Measurements from ENCODE around the gene LRP10. TPM values are rescaled to one million over a fixed set of nuclear protein-coding genes. Genes with fewer than 3 reads are reported as not detected.

Gene LRP10
- total and polyA plus RNA-seq, 12 donors = 10.3 to 101 (median 48.0) TPM

GRCh38 chr14:22877000-22877501 is 5.5 kb downstream of the LRP10 start:
- 94 to 96% methylated on average over 22 of the region's 22 CpGs for WGBS, 2 donors
- ATAC-seq (no peak), DNase-seq (no peak)
- peaks cover 0 to 69% (median 45%) of the 10 kb centered on the region in 9 donors for H3K36me3 ChIP-seq
- H3K9me3 ChIP-seq = no peaks in the 10 kb centered on the region
- intact Hi-C loops (cut with DNase I) = no loop called here
- H3K27ac ChIP-seq = no peak overlapping the region
- TF ChIP-seq, protein P1, sequence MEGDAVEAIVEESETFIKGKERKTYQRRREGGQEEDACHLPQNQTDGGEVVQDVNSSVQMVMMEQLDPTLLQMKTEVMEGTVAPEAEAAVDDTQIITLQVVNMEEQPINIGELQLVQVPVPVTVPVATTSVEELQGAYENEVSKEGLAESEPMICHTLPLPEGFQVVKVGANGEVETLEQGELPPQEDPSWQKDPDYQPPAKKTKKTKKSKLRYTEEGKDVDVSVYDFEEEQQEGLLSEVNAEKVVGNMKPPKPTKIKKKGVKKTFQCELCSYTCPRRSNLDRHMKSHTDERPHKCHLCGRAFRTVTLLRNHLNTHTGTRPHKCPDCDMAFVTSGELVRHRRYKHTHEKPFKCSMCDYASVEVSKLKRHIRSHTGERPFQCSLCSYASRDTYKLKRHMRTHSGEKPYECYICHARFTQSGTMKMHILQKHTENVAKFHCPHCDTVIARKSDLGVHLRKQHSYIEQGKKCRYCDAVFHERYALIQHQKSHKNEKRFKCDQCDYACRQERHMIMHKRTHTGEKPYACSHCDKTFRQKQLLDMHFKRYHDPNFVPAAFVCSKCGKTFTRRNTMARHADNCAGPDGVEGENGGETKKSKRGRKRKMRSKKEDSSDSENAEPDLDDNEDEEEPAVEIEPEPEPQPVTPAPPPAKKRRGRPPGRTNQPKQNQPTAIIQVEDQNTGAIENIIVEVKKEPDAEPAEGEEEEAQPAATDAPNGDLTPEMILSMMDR (IDR thresholded peaks at IDR 0.05) = no peak
- peaks cover 2 to 15% (median 13%) of the 10 kb centered on the region in 9 donors for H3K4me1 ChIP-seq
- no peak overlapping the region for H3K4me3 ChIP-seq
- no peaks in the 10 kb centered on the region for H3K27me3 ChIP-seq

DNA sequence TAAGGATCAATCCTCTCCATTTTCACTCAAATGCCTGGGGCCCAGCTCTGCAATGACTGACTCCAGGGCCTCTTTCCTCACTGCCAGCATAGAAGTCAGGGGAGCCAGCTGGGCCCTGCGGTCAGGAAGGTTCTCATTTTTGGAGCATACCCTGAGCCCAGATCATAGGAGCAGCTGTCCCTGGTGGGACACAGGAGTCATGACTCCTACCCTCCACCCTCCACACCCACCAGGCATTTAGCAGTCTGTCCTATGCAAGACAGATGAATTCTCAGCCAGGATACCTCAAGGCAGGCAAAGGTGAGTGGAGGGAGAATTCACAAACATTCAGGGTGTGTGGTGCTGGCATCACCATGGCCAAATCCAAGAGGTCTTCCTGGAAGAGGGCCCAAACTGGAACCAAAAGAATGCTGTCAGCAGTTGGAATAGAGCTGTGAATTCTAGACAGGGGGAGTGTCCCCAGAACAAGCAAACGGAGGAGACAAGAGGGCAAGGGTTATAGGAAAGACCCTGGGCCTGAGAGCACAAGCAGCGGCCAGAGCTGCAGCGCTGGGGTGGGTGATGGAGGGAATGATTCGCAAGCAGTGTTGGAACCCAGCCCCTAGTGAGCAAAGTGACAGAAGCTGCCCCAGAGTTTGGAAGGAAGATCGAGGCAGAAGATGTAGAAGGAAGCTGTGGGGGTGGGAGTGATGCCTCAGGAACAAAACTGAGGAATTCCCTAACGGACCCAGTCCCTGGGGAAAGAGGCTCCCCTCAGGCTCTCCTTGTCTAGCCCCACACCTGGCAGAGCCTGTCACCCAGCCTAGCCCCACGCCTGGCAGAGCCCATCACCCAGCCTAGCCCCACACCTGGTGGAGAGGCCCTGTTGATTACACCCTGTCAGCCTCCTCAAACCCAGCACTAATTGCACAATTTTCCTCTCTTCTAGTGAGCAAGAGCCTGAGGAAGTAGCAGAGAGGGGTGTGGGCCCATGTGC is 7.0 kb downstream of the LRP10 start:
- Histone ChIP-seq H3K9me3 (no peaks in the 10 kb centered on the region), H3K4me3 (no peak overlapping the region), H3K36me3 (peaks cover 0 to 64% (median 42%) of the 10 kb centered on the region in 9 donors), H3K27ac (no peak overlapping the region), H3K27me3 (peaks cover 0 to 5% (median 0%) of the 10 kb centered on the region in 7 donors), H3K4me1 (peaks cover 0 to 14% (median 4%) of the 10 kb centered on the region in 9 donors)
- DNase-seq (no peak), ATAC-seq (no peak)
- TF ChIP-seq, protein P1 (IDR thresholded peaks at IDR 0.05) = no peak
- intact Hi-C loops (cut with DNase I) = no loop called here
- WGBS, 2 donors = 80 to 81% methylated on average over 8 of the region's 8 CpGs

DNA sequence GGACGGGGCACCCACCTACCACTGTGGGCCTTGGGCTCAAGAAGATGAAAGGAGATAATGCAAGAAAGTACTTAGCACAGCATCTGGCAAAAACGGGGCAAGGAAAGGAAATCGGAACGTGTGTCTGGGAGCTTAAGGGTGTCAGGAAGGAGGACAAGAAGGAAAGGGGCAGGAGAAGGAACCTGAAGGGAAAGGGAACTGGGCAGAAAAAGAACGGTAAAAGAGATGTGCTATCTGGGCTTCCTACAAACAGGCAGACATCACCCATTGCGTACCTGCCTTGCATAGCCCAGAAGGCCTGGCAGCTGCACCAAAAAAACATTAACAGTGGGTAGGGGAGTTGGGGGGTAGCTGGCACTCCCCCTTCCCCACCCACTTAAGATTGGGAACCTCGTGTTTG is 10.5 kb downstream of the LRP10 start:
- intact Hi-C loops (cut with DNase I) = no loop called here
- H3K27ac ChIP-seq = no peak overlapping the region
- peaks cover 0 to 29% (median 12%) of the 10 kb centered on the region in 9 donors for H3K36me3 ChIP-seq
- DNase-seq = no peak
- H3K4me3 ChIP-seq = no peak overlapping the region
- TF ChIP-seq, protein P1 (IDR thresholded peaks at IDR 0.05) = no peak
- 39 to 41% methylated on average over 7 of the region's 7 CpGs for WGBS, 2 donors
- no peaks in the 10 kb centered on the region for H3K9me3 ChIP-seq
- peaks cover 0 to 10% (median 0%) of the 10 kb centered on the region in 7 donors for H3K27me3 ChIP-seq
- H3K4me1 ChIP-seq = peaks cover 0 to 17% (median 3%) of the 10 kb centered on the region in 9 donors
- ATAC-seq = no peak

GRCh38 chr14:22882529-22883172 is 11.1 kb downstream of the LRP10 start:
- ATAC-seq (peak in 1 of 8 donors; percentile 5), DNase-seq (no peak)
- TF ChIP-seq, protein P1 (IDR thresholded peaks at IDR 0.05) = no peak
- intact Hi-C loops (cut with DNase I) = no loop called here
- peaks cover 0 to 23% (median 7%) of the 10 kb centered on the region in 9 donors for H3K4me1 ChIP-seq
- H3K4me3 ChIP-seq = no peak overlapping the region
- peaks cover 0 to 23% (median 6%) of the 10 kb centered on the region in 9 donors for H3K36me3 ChIP-seq
- peaks cover 0 to 10% (median 3%) of the 10 kb centered on the region in 7 donors for H3K27me3 ChIP-seq
- no peak overlapping the region for H3K27ac ChIP-seq
- 26 to 32% methylated on average over 6 of the region's 6 CpGs for WGBS, 2 donors
- H3K9me3 ChIP-seq = no peaks in the 10 kb centered on the region

Data from heart right ventricle (tissue), 16 donors.